OCI-LY3 (cell line): ENCODE data around the gene PAM.

ENCODE experiments used
- CTCF ChIP-seq: fragments of 200-600, 300-600 bp; sonication (generic); IDR thresholded peaks from 2 replicates; pipeline ENCODE4 v1.5.1; 2014; ENCODE audit warnings: antibody characterized with exemption, low read length, low read depth
- EZH2phosphoT487 ChIP-seq: fragments of 200-600 bp; shearing (Covaris generic); IDR thresholded peaks from 2 replicates; pipeline ENCODE4 v1.6.1; 2018; ENCODE audit warnings: antibody characterized with exemption, mixed run types, low read depth

GRCh38 chr5:102974177-102974576 lies 219.1 kb downstream of the PAM start:
- no peak for TF ChIP-seq CTCF
- TF ChIP-seq EZH2phosphoT487: no peak
